HK-2 (cell line): ENCODE results near the gene BAX.

Experiments
- DNase-seq: peaks from one replicate; pipeline ENCODE4 v3.0.0-alpha.2; 2018; ENCODE audit not compliant: unreplicated experiment

BAX gene

GRCh38 chr19:48985711-48986110 lies 31.0 kb downstream of the BAX start:
- no peak for DNase-seq

GRCh38 chr19:48986211-48986610 lies 31.5 kb downstream of the BAX start:
- DNase-seq, result no peak

- DNase-seq, result no peak
Measured at GRCh38 chr19:48987323-48987722, 32.6 kb downstream of the BAX start.

- DNase-seq, result no peak
Measured at GRCh38 chr19:48988286-48988685, 33.6 kb downstream of the BAX start.

GRCh38 chr19:48988860-48989259 lies 34.2 kb downstream of the BAX start:
- no peak for DNase-seq

- DNase-seq, result no peak
Measured at GRCh38 chr19:48989701-48990291, 35.1 kb downstream of the BAX start.

- no peak for DNase-seq
Measured at GRCh38 chr19:48990400-48990799, 35.7 kb downstream of the BAX start.

GRCh38 chr19:48991011-48991609 lies 36.4 kb downstream of the BAX start:
- no peak for DNase-seq

- peak; percentile 65 for DNase-seq
Measured at GRCh38 chr19:48991873-48992580, 37.4 kb downstream of the BAX start.

- no peak for DNase-seq
Measured at GRCh38 chr19:48992581-48993174, 38.0 kb downstream of the BAX start.

- DNase-seq, result peak; percentile 99
Measured at GRCh38 chr19:48993175-48994034, 38.7 kb downstream of the BAX start, which contains the start of the genes GYS1 and RUVBL2. Gene GYS1, minus strand, starts transcription at chr19:48993309. Its CDS starts 197 bp downstream, at chr19:48993112. Gene RUVBL2, plus strand, starts transcription at chr19:48993887. Its CDS starts 25 bp downstream, at chr19:48993912.

GRCh38 chr19:48994035-48994386 lies 39.3 kb downstream of the BAX start:
- DNase-seq, result no peak

GRCh38 chr19:48997972-48998371 lies 43.3 kb downstream of the BAX start:
- DNase-seq, result peak; percentile 81

- DNase-seq, result peak; percentile 53
Measured at GRCh38 chr19:48999481-49000325, 45.0 kb downstream of the BAX start.

- DNase-seq, result no peak
Measured at GRCh38 chr19:49004133-49004532, 49.5 kb downstream of the BAX start.

GRCh38 chr19:49004964-49005614 lies 50.4 kb downstream of the BAX start:
- DNase-seq, result no peak

GRCh38 chr19:49006905-49007304 lies 52.2 kb downstream of the BAX start:
- DNase-seq, result no peak

- no peak for DNase-seq
Measured at GRCh38 chr19:49009828-49010227, 55.2 kb downstream of the BAX start.

GRCh38 chr19:49010453-49010852 lies 55.8 kb downstream of the BAX start:
- no peak for DNase-seq

- no peak for DNase-seq
Measured at GRCh38 chr19:49011194-49011593, 56.5 kb downstream of the BAX start.
